Measurements from ENCODE around the gene FNDC3B.

FNDC3B gene

GRCh38 chr3:172397716-172398405 lies 358.5 kb downstream of the FNDC3B start:
- Mint-ChIP-seq H3K27ac (no peak overlapping the region), H3K9me3 (peaks cover 7% of the 10 kb centered on the region), H3K36me3 (ENCODE audit: low read depth) (peaks cover 45% of the 10 kb centered on the region), H3K4me1 (ENCODE audit: low read depth) (no peaks in the 10 kb centered on the region), H3K4me3 (no peak overlapping the region), H3K27me3 (no peaks in the 10 kb centered on the region)
- no peak for DNase-seq

DNA sequence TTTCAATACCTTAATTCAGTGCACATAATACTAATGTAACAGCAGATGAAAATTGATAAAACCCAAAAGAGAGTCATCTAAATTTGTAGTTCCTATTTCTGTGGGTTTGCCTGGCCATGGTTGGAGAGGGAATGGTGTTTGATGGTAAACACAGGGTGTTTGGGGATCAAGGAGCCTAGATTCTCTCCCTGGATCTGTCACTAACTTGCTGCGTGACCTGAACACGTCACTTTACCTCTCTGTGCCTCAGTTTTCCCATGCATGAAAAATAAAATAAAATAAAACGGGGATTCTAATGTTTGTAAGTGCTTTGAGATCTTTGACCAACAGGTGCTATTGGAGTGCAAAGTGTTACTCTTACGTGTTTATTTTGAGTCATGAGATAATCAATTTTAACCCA lies 359.1 kb downstream of the FNDC3B start:
- Mint-ChIP-seq H3K4me3 (no peak overlapping the region), H3K27ac (no peak overlapping the region)

GRCh38 chr3:172402090-172402489 lies 362.7 kb downstream of the FNDC3B start:
- Mint-ChIP-seq H3K4me3 (no peak overlapping the region), H3K36me3 (ENCODE audit: low read depth) (peaks cover 23% of the 10 kb centered on the region), H3K9me3 (peaks cover 14% of the 10 kb centered on the region), H3K4me1 (ENCODE audit: low read depth) (no peaks in the 10 kb centered on the region), H3K27ac (no peak overlapping the region), H3K27me3 (no peaks in the 10 kb centered on the region)
- no peak for DNase-seq

More for the DNA sequence above, 359.1 kb downstream of the FNDC3B start:
- H3K36me3 Mint-ChIP-seq (ENCODE audit: low read depth) = peaks cover 42% of the 10 kb centered on the region
- H3K4me1 Mint-ChIP-seq (ENCODE audit: low read depth) = no peaks in the 10 kb centered on the region
- no peak for DNase-seq
- no peaks in the 10 kb centered on the region for H3K27me3 Mint-ChIP-seq
- peaks cover 9% of the 10 kb centered on the region for H3K9me3 Mint-ChIP-seq

GRCh38 chr3:172402892-172403643 lies 363.7 kb downstream of the FNDC3B start:
- no peaks in the 10 kb centered on the region for H3K27me3 Mint-ChIP-seq
- no peaks in the 10 kb centered on the region for H3K4me1 Mint-ChIP-seq (ENCODE audit: low read depth)
- H3K27ac Mint-ChIP-seq = no peak overlapping the region
- H3K36me3 Mint-ChIP-seq (ENCODE audit: low read depth) = peaks cover 18% of the 10 kb centered on the region
- no peak overlapping the region for H3K4me3 Mint-ChIP-seq
- DNase-seq = no peak
- H3K9me3 Mint-ChIP-seq = peaks cover 14% of the 10 kb centered on the region

DNA sequence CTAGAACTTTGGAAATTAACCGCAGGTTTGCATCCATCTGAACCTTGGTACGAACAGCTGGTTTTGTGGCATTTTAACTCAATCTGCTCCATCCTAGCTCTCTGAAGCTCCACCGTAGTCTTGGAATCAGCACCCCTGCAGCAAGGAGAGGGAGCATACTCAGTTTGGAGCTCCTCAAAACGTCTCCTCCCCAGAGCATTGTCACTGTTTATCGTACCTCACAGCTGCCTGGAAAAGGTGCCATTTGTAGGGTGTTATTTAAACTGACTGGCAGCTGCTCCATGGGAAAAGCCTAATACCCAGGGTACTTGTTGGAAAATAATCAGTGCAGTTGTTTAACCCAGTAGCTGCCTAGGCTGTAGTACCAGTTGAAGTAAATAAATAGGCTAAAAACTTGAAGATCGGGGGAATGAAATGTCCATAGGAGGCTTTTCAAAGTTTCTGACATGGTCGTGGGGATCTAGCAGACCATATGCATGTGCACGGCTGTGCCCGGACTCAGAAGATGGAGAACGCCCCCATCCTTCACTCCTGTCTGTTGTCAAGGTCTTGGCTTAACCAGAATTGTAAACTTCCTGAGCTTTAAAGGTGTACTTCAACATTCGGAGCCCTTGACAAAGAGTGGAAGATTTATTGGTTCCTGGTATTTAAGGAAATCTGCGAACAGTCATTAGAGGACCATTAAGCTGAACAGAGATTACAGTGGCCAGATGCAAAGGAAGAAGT lies 365.0 kb downstream of the FNDC3B start:
- Mint-ChIP-seq H3K27ac (no peak overlapping the region), H3K36me3 (ENCODE audit: low read depth) (peaks cover 13% of the 10 kb centered on the region), H3K4me3 (no peak overlapping the region), H3K9me3 (peaks cover 14% of the 10 kb centered on the region), H3K27me3 (no peaks in the 10 kb centered on the region), H3K4me1 (ENCODE audit: low read depth) (no peaks in the 10 kb centered on the region)
- no peak for DNase-seq

DNA sequence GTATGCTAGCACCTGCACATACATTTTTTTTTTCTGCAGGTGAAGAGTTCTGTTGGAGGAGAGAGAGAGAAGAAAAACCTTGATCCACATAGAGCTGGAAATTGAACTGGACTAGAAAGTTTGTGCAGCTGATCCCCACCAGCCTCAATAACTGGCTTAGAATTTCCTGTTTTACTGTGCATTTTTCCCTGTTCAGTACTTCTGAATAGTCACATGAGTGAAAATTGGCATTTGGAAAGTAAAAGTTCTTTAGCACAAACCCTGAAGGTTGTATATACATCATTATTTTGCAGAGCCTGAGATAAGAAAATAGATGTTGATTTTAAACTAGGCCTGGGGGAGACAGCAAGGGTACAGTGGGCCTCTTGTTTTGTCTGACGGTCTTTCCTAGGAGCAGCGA lies 366.5 kb downstream of the FNDC3B start:
- H3K4me1 Mint-ChIP-seq (ENCODE audit: low read depth) = no peaks in the 10 kb centered on the region
- no peak overlapping the region for H3K4me3 Mint-ChIP-seq
- H3K27ac Mint-ChIP-seq = no peak overlapping the region
- H3K36me3 Mint-ChIP-seq (ENCODE audit: low read depth) = peaks cover 10% of the 10 kb centered on the region
- no peak for DNase-seq
- peaks cover 14% of the 10 kb centered on the region for H3K9me3 Mint-ChIP-seq
- no peaks in the 10 kb centered on the region for H3K27me3 Mint-ChIP-seq

- Mint-ChIP-seq H3K4me3 (no peak overlapping the region), H3K4me1 (ENCODE audit: low read depth) (no peaks in the 10 kb centered on the region), H3K27ac (no peak overlapping the region), H3K27me3 (peaks cover 7% of the 10 kb centered on the region), H3K9me3 (peaks cover 7% of the 10 kb centered on the region), H3K36me3 (ENCODE audit: low read depth) (no peaks in the 10 kb centered on the region)
- DNase-seq = no peak
These were observed 368.5 kb downstream of the FNDC3B start for GRCh38 chr3:172407872-172408271.

GRCh38 chr3:172410702-172411477 lies 371.5 kb downstream of the FNDC3B start:
- Mint-ChIP-seq H3K27me3 (peaks cover 16% of the 10 kb centered on the region), H3K36me3 (ENCODE audit: low read depth) (no peaks in the 10 kb centered on the region), H3K9me3 (no peaks in the 10 kb centered on the region), H3K4me3 (no peak overlapping the region), H3K4me1 (ENCODE audit: low read depth) (no peaks in the 10 kb centered on the region), H3K27ac (no peak overlapping the region)
- DNase-seq = no peak

DNA sequence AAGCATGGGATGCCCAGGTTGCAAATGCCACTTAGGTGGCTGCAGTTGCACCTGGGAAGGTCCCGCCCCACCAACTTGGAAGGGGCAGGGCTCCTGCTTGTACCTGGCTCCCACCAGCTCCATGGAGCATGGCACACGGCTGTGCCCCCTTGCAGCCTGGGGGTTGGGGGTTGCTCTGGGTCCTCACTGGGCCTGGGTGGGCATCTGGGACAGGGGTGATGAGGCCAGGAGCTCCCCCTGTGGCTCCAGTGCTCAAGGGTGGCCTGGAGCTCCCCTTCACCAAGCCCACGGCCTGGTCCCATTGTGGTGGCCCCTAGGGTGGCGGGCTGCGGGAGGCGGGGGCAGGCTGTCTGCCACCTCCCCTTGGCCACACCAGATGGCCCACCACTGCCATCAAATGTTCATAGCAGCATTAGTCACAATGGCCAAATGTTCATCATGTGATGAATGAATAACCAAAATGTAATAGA lies 372.1 kb downstream of the FNDC3B start:
- DNase-seq = no peak
- Mint-ChIP-seq H3K27me3 (peaks cover 19% of the 10 kb centered on the region), H3K4me3 (no peak overlapping the region), H3K36me3 (ENCODE audit: low read depth) (no peaks in the 10 kb centered on the region), H3K27ac (no peak overlapping the region), H3K9me3 (no peaks in the 10 kb centered on the region), H3K4me1 (ENCODE audit: low read depth) (no peaks in the 10 kb centered on the region)

GRCh38 chr3:172415323-172415722 lies 375.9 kb downstream of the FNDC3B start:
- no peaks in the 10 kb centered on the region for H3K9me3 Mint-ChIP-seq
- H3K36me3 Mint-ChIP-seq (ENCODE audit: low read depth) = no peaks in the 10 kb centered on the region
- no peaks in the 10 kb centered on the region for H3K4me1 Mint-ChIP-seq (ENCODE audit: low read depth)
- DNase-seq = no peak
- no peak overlapping the region for H3K4me3 Mint-ChIP-seq
- H3K27me3 Mint-ChIP-seq = peaks cover 32% of the 10 kb centered on the region
- H3K27ac Mint-ChIP-seq = no peak overlapping the region

DNA sequence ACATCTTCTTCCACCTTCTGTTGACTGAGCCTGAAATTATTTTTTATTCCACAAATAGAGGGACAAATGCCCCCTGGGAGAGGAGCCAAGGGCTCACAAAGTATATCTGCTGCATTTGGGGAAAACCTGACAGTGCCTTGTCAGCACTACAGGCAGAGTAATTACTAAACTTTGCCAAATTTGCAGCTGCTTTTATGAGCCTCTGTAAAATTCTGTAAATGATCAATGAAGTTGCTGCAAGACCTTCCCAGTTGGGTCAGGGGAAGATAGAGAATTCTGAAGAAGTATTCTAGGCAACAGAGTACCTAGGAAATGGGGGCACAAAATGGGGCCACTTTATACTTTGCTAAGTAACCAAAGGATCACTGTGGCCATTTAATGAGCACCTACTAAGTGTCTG lies 398.3 kb downstream of the FNDC3B start:
- H3K9me3 Mint-ChIP-seq = peaks cover 9% of the 10 kb centered on the region
- no peaks in the 10 kb centered on the region for H3K4me1 Mint-ChIP-seq (ENCODE audit: low read depth)
- no peak for DNase-seq
- H3K27me3 Mint-ChIP-seq = peaks cover 39% of the 10 kb centered on the region
- no peaks in the 10 kb centered on the region for H3K36me3 Mint-ChIP-seq (ENCODE audit: low read depth)
- H3K27ac Mint-ChIP-seq = no peak overlapping the region
- H3K4me3 Mint-ChIP-seq = no peak overlapping the region

DNA sequence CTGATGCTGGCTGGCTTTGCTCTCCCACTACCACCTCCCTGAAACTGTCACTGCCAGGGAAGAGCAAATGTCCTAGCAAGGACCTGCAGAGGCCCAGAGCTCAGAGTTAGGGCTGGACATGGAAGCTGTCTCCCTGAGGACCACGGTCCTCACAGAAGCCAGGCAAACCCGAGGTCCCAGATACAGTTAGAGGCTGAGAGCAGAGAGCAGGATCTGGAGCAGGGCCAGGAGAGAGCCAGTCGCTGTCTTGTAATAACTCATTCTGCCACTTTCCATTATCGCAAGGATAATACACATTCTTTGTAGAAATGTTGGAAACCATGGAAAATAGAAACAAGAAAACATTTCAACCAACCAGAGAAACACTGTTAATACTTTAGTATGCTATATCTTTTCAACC lies 398.8 kb downstream of the FNDC3B start:
- DNase-seq = no peak
- Mint-ChIP-seq H3K9me3 (peaks cover 6% of the 10 kb centered on the region), H3K4me1 (ENCODE audit: low read depth) (no peaks in the 10 kb centered on the region), H3K27me3 (peaks cover 39% of the 10 kb centered on the region), H3K4me3 (no peak overlapping the region), H3K36me3 (ENCODE audit: low read depth) (no peaks in the 10 kb centered on the region), H3K27ac (no peak overlapping the region)

GRCh38 chr3:172441581-172441980 lies 402.2 kb downstream of the FNDC3B start:
- H3K36me3 Mint-ChIP-seq (ENCODE audit: low read depth) = no peaks in the 10 kb centered on the region
- no peaks in the 10 kb centered on the region for H3K9me3 Mint-ChIP-seq
- DNase-seq = no peak
- no peak overlapping the region for H3K27ac Mint-ChIP-seq
- no peaks in the 10 kb centered on the region for H3K4me1 Mint-ChIP-seq (ENCODE audit: low read depth)
- no peak overlapping the region for H3K4me3 Mint-ChIP-seq
- peaks cover 58% of the 10 kb centered on the region for H3K27me3 Mint-ChIP-seq

DNA sequence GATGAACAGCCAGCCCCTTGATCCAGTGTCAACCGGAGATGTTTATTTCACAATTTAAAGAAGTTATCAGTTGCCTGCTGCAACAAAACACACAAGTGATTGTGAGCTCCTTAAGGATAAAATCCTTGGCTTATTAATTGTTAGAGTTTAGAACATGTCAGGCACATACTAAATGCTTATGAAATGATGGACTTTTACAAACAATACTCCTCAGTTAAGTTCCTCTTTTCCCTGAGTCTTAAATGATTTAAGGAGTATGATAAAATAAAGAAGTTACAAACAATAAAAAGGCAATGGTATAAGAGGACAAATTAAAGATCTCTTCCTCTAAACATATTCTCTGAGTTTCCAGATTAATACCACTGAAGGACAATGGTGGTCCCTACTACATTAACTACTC lies 403.2 kb downstream of the FNDC3B start:
- Mint-ChIP-seq H3K36me3 (ENCODE audit: low read depth) (no peaks in the 10 kb centered on the region), H3K27ac (no peak overlapping the region), H3K4me1 (ENCODE audit: low read depth) (peaks cover 7% of the 10 kb centered on the region), H3K4me3 (no peak overlapping the region), H3K9me3 (no peaks in the 10 kb centered on the region), H3K27me3 (peaks cover 66% of the 10 kb centered on the region)
- no peak for DNase-seq
